Esophagus muscularis mucosa (tissue), 4 donors: ENCODE results near the gene GRM5. TPM values are rescaled to one million over a fixed set of nuclear protein-coding genes. Genes with fewer than 3 reads are reported as not detected.

Experiments used
- DNase-seq: peaks from one replicate; pipeline ENCODE4 v3.0.0-alpha.2; 2017; ENCODE audit errors: extremely low spot score
- H3K27ac ChIP-seq, 4 donors: fragments of 200-600 bp; sonication (generic); replicated peaks in 1 of 4; 1 replicate in 3 of 4; 2 replicates in 1 of 4; pipeline ENCODE4 v1.5.1; 2016 to 2019; ENCODE audit warnings: mild to moderate bottlenecking in 1 of 4
- H3K27me3 ChIP-seq, 4 donors: fragments of 200-600 bp; sonication (generic); one replicate each; pipeline versions ENCODE4 v1.5.1 to v1.6.0; 2016 to 2019
- H3K36me3 ChIP-seq, 4 donors: fragments of 200-600 bp; sonication (generic); one replicate each; pipeline ENCODE4 v1.5.1; 2016 to 2019
- H3K4me1 ChIP-seq, 4 donors: fragments of 200-600 bp; sonication (generic); one replicate each; pipeline ENCODE4 v1.5.1; 2016 to 2019
- H3K4me3 ChIP-seq, 4 donors: fragments of 200-600 bp; sonication (generic); 1 replicate in 2 of 4; 2 replicates in 2 of 4; pipeline ENCODE4 v1.5.1; 2016 to 2019; ENCODE audit warnings: mild to moderate bottlenecking in 4 of 4, moderate library complexity in 1 of 4
- H3K9me3 ChIP-seq, 4 donors: fragments of 200-600 bp; sonication (generic); 1 replicate in 3 of 4; 2 replicates in 1 of 4; pipeline ENCODE4 v1.5.1; 2016 to 2019
- EP300 ChIP-seq: sonication (generic); formaldehyde crosslinking; IDR thresholded peaks from one replicate; pipeline ENCODE4 v1.6.1; 2017; ENCODE audit warnings: antibody characterized with exemption
- POLR2A ChIP-seq: fragments of 450-650 bp; IDR thresholded peaks from one replicate; pipeline ENCODE4 v1.6.1; 2017; ENCODE audit warnings: antibody characterized with exemption, moderate library complexity, mild to moderate bottlenecking, low read depth
- POLR2AphosphoS5 ChIP-seq, 2 donors: sonication (generic); formaldehyde crosslinking; IDR thresholded peaks; one replicate each; pipeline ENCODE4 v1.6.1; 2017; ENCODE audit warnings: antibody characterized with exemption in 2 of 2
- WGBS: methylation state at CpG from one replicate; pipeline ENCODE4 v1.1.5; 2018; 5-methylcytosine and 5-hydroxymethylcytosine counted together
- intact Hi-C: fragments of 100-400 bp; cut with DNase I; formaldehyde crosslinking; loops from one replicate; pipeline ENCODE4 v1.15.1; 2023
- total RNA-seq, 4 donors: library from RNA; depleted of rRNA; stranded (reverse); fragments of >200 nt; gene quantifications; one replicate each; pipeline versions ENCODE4 v1.1.0 to v1.2.1, GENCODE V29; 2016
- TF ChIP-seq, protein P1 (sequence below), 3 experiments: fragments of 200-600 bp in 2 of 3; fragments of 450-650 bp in 1 of 3; sonication (generic) in 2 of 3; IDR thresholded peaks; one replicate each; pipeline ENCODE4 v1.5.1; 2017 to 2019; ENCODE audit warnings: antibody characterized with exemption in 3 of 3, mild to moderate bottlenecking in 2 of 3, moderate library complexity in 1 of 3

GRM5 gene
- total RNA-seq, 4 donors from 2014 or later: not detected

DNA sequence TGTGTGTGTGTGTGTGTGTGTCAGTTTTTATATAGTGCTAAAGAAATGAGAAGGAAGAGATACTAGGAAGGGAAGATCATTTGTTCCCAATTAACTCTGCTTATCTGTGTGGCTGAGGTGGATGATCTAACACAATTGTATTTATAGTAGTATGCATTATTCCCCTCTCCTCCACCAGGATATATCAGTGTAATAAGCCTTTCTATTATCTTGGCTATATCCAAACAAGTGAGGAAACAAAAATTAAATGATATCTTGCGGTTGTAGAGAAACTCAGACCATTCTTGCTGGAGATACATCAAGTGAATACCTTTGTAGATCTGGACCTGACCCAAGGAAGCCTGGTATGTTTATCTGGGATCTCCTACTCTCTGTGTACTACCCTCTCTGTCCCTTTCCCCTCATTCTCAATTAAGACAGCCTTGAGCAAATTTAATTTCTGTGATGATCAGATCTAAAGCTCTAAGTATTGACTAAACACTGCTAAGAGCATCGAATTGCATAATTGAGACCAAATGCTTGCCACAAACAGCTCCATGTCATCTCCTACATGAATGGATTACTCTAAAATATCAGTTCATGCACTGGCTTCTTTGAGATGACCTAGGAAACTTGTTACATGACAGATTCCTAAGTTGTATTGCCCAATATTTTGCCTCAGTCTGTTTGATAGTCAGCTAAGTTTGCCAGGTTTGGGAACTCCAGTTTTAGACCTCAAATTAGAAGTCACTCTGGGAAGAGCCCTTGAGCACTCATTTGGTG, 543.0 kb downstream of the GRM5 start:
- no peaks in the 10 kb centered on the region for H3K36me3 ChIP-seq
- intact Hi-C loops: no loop called here
- H3K4me3 ChIP-seq: no peak overlapping the region
- no peaks in the 10 kb centered on the region for H3K4me1 ChIP-seq
- H3K27ac ChIP-seq: no peak overlapping the region
- no peak for DNase-seq
- WGBS: 81% methylated on average over 2 of the region's 2 CpGs
- H3K9me3 ChIP-seq: no peaks in the 10 kb centered on the region
- no peaks in the 10 kb centered on the region for H3K27me3 ChIP-seq
- TF ChIP-seq EP300 (no peak), POLR2A (no peak), POLR2AphosphoS5 (IDR thresholded peaks at IDR 0.05) (no peak)
- TF ChIP-seq, protein P1, sequence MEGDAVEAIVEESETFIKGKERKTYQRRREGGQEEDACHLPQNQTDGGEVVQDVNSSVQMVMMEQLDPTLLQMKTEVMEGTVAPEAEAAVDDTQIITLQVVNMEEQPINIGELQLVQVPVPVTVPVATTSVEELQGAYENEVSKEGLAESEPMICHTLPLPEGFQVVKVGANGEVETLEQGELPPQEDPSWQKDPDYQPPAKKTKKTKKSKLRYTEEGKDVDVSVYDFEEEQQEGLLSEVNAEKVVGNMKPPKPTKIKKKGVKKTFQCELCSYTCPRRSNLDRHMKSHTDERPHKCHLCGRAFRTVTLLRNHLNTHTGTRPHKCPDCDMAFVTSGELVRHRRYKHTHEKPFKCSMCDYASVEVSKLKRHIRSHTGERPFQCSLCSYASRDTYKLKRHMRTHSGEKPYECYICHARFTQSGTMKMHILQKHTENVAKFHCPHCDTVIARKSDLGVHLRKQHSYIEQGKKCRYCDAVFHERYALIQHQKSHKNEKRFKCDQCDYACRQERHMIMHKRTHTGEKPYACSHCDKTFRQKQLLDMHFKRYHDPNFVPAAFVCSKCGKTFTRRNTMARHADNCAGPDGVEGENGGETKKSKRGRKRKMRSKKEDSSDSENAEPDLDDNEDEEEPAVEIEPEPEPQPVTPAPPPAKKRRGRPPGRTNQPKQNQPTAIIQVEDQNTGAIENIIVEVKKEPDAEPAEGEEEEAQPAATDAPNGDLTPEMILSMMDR (IDR thresholded peaks at IDR 0.05): no peak

DNA sequence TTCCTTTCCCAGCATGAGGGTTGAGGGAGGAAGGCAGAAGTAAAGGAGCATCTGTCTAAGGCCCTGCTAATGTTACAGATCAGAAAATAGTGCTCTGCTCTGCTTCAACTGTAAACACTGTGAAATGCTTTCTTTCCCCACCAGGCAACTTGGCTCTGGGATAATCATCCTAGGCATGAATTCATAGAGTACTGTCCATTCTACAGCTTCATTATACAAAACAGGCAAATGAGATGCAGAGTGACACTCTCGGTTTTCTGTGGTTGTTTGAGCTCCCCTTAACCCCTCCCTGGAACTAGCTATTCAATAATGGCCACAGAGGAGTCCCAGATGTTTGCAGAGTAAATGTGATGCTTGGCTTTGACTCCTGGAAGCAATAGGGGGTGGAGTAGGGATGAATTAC, 544.0 kb downstream of the GRM5 start:
- H3K4me1 ChIP-seq: no peaks in the 10 kb centered on the region
- no peak for DNase-seq
- H3K9me3 ChIP-seq: no peaks in the 10 kb centered on the region
- no peaks in the 10 kb centered on the region for H3K27me3 ChIP-seq
- H3K27ac ChIP-seq: no peak overlapping the region
- H3K4me3 ChIP-seq: no peak overlapping the region
- TF ChIP-seq EP300 (no peak), POLR2AphosphoS5 (IDR thresholded peaks at IDR 0.05) (no peak), POLR2A (no peak)
- TF ChIP-seq, protein P1 (IDR thresholded peaks at IDR 0.05): no peak
- intact Hi-C loops: no loop called here
- 65% methylated on average over 1 of the region's 1 CpG for WGBS
- H3K36me3 ChIP-seq: no peaks in the 10 kb centered on the region

DNA sequence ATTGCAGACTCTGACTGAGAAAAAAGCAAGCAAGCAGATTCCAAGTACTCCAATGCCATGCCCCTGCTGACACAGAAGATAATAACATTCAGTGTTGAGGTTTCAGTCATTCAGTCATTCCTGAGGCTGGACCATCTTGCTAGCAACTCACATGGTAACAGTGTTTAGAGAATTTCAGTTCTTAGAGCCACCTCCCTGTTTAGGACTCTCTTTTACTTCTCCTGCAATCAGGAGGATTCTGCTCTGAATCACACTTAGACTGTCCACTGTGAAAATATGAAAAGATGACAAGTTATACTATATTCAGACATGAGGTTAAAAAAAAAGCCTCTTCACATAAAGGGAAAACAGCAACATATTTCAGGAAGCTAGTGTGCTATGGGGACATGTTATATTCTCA, 544.4 kb downstream of the GRM5 start:
- TF ChIP-seq, protein P1 (IDR thresholded peaks at IDR 0.05): no peak
- Histone ChIP-seq H3K36me3 (no peaks in the 10 kb centered on the region), H3K4me3 (no peak overlapping the region), H3K27me3 (no peaks in the 10 kb centered on the region), H3K27ac (no peak overlapping the region), H3K9me3 (no peaks in the 10 kb centered on the region), H3K4me1 (no peaks in the 10 kb centered on the region)
- no peak for DNase-seq
- intact Hi-C loops: no loop called here

DNA sequence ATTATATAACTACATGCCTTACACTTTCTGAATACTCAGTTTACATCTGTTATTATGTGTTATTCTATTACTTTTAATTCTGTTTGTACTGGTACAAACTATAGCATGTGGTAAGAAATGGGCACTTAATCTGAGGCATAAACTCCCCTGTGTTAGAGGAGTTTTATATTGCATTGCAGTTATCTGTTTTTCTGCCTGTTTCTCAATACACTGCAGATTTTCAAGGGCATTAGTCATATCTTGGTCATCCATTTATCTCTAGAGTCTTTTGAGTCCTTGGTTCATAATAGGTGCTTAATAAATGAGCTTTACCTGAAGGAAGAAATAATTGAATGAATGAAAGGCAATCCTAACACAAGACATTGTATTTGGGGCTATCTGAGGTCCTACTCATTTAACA, 545.4 kb downstream of the GRM5 start:
- no peaks in the 10 kb centered on the region for H3K9me3 ChIP-seq
- no peaks in the 10 kb centered on the region for H3K36me3 ChIP-seq
- no peak for DNase-seq
- no peak overlapping the region for H3K27ac ChIP-seq
- intact Hi-C loops: no loop called here
- no peak for TF ChIP-seq POLR2AphosphoS5 (IDR thresholded peaks at IDR 0.05)
- TF ChIP-seq, protein P1 (IDR thresholded peaks at IDR 0.05): no peak
- no peak for TF ChIP-seq POLR2A
- no peak for TF ChIP-seq EP300
- no peak overlapping the region for H3K4me3 ChIP-seq
- H3K27me3 ChIP-seq: no peaks in the 10 kb centered on the region
- H3K4me1 ChIP-seq: no peaks in the 10 kb centered on the region

DNA sequence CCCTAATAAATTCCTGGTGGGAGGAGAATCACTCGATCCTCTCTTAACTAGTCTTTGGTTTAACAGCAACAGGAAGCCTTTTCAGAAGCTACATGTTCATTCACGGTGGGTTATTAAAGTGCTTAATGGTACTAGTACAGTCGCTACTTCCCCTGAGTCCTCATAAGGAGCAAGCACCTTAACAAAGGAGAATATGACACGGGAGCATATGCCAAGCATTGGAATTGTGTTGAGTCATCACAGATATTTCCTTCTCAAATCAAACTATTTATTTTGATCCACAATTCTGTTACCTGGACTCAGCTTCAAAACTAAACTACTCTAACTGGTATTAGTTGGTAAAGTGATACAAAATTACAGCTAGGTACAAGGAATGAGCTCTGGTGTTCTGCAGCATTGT, 550.8 kb downstream of the GRM5 start:
- no peaks in the 10 kb centered on the region for H3K4me1 ChIP-seq
- TF ChIP-seq EP300: no peak
- TF ChIP-seq POLR2AphosphoS5 (IDR thresholded peaks at IDR 0.05): no peak
- TF ChIP-seq POLR2A: no peak
- TF ChIP-seq, protein P1 (IDR thresholded peaks at IDR 0.05): no peak
- H3K27me3 ChIP-seq: peaks cover 0 to 6% (median 0%) of the 10 kb centered on the region in 4 donors
- no peak overlapping the region for H3K4me3 ChIP-seq
- WGBS: 91% methylated on average over 4 of the region's 4 CpGs
- intact Hi-C loops: no loop called here
- no peak overlapping the region for H3K27ac ChIP-seq
- DNase-seq: no peak
- no peaks in the 10 kb centered on the region for H3K9me3 ChIP-seq
- no peaks in the 10 kb centered on the region for H3K36me3 ChIP-seq
